Measurements from ENCODE around the gene SLC16A12. TPM values are rescaled to one million over a fixed set of nuclear protein-coding genes. Genes with fewer than 3 reads are reported as not detected.

Gene SLC16A12
- total and polyA plus RNA-seq, 2 of the 13 experiments (the other 11 are each of a cell fraction or from before 2014, with no cell fraction given) = 0.02 TPM; not detected in 1

DNA sequence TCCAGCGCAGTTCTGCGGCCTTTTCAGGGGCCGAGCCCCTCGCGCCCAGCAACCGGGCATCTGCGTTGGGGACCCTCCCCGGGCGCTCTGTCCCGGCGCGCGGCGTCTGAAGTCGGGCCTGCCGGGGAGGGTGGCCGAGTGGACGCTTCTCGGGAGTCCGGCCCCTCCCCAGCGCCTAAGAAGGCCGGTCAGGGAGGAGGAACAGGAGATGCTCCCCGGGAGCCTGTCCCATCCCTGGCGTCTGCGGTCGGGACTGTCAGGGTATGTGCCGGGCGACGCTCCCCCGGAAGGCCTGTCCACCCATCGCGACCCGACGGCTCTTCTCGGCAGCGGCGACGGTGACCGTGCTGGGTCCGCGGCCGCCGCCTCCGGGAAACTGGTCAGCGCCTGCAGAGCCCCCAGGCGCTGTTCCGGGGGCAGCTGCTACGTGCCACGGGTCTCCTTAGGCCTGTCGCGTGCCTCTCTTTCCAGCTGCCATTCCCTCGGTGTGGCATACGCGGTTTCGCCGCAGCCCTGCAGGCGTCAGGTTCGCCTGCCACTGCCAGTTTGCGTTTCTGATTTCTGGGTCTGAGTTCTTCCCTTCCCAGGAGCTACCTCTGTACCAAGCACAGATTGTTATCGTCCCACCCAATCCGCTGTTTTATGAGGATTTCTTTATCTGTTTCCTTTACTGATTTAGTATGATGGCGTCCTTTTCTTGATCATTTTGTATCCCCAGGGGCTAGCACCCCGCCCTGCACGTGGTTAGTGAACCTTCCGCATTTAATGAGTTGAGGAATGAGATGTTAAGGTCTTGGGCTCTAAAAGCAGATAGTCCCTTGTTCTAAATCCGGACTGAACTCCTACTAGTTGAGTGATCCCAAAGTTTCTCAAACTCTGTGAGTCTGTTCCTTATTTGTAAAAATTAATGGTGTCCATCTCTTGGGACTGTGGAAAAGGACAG is 120.2 kb downstream of the SLC16A12 start (continued):
- TF ChIP-seq, protein P1, sequence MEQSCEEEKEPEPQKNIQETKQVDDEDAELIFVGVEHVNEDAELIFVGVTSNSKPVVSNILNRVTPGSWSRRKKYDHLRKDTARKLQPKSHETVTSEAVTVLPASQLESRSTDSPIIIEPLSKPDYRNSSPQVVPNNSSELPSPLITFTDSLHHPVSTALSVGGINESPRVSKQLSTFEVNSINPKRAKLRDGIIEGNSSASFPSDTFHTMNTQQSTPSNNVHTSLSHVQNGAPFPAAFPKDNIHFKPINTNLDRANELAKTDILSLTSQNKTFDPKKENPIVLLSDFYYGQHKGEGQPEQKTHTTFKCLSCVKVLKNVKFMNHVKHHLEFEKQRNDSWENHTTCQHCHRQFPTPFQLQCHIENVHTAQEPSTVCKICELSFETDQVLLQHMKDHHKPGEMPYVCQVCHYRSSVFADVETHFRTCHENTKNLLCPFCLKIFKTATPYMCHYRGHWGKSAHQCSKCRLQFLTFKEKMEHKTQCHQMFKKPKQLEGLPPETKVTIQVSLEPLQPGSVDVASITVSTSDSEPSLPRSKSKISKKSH (CRISPR knock-in tag; IDR thresholded peaks at IDR 0.05; ENCODE audit: borderline replicate concordance) = peak; percentile 61; the same call in 1 of the 2 replicates
- TF ChIP-seq FOXA1 (IDR thresholded peaks at IDR 0.05) (no peak), FOXA1 (CRISPR knock-in tag; IDR thresholded peaks at IDR 0.05) (no peak), ZNF260 (CRISPR knock-in tag; IDR thresholded peaks at IDR 0.05; ENCODE audit: borderline replicate concordance, low read depth) (no peak), ZNF432 (CRISPR knock-in tag; IDR thresholded peaks at IDR 0.05; ENCODE audit: borderline replicate concordance) (no peak), THAP11 (CRISPR knock-in tag; IDR thresholded peaks at IDR 0.05) (no peak), NFIB (CRISPR knock-in tag; IDR thresholded peaks at IDR 0.05; ENCODE audit: borderline replicate concordance) (no peak), MLLT10 (CRISPR knock-in tag; IDR thresholded peaks at IDR 0.05) (no peak), ZNF543 (CRISPR knock-in tag; IDR thresholded peaks at IDR 0.05) (no peak; the same call in 1 of the 2 replicates), HNF4A (CRISPR knock-in tag; IDR thresholded peaks at IDR 0.05) (no peak), ZSCAN22 (CRISPR knock-in tag; IDR thresholded peaks at IDR 0.05) (no peak), ZNF776 (CRISPR knock-in tag; IDR thresholded peaks at IDR 0.05) (0 out of 2 replicates have a peak, but pooled peaks have one; percentile 59), ZFP36L1 (CRISPR knock-in tag; IDR thresholded peaks at IDR 0.05) (no peak), GFI1 (CRISPR knock-in tag; IDR thresholded peaks at IDR 0.05; ENCODE audit: borderline replicate concordance) (no peak)
- TF ChIP-seq, protein P2, sequence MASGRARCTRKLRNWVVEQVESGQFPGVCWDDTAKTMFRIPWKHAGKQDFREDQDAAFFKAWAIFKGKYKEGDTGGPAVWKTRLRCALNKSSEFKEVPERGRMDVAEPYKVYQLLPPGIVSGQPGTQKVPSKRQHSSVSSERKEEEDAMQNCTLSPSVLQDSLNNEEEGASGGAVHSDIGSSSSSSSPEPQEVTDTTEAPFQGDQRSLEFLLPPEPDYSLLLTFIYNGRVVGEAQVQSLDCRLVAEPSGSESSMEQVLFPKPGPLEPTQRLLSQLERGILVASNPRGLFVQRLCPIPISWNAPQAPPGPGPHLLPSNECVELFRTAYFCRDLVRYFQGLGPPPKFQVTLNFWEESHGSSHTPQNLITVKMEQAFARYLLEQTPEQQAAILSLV (CRISPR knock-in tag; IDR thresholded peaks at IDR 0.05; ENCODE audit: borderline replicate concordance) = peak; percentile 31; the same call in 1 of the 2 replicates
- TF ChIP-seq, protein P3, sequence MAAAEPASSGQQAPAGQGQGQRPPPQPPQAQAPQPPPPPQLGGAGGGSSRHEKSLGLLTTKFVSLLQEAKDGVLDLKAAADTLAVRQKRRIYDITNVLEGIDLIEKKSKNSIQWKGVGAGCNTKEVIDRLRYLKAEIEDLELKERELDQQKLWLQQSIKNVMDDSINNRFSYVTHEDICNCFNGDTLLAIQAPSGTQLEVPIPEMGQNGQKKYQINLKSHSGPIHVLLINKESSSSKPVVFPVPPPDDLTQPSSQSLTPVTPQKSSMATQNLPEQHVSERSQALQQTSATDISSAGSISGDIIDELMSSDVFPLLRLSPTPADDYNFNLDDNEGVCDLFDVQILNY (CRISPR knock-in tag; conservative IDR thresholded peaks at IDR 0.05) = no peak
- TF ChIP-seq, protein P4, sequence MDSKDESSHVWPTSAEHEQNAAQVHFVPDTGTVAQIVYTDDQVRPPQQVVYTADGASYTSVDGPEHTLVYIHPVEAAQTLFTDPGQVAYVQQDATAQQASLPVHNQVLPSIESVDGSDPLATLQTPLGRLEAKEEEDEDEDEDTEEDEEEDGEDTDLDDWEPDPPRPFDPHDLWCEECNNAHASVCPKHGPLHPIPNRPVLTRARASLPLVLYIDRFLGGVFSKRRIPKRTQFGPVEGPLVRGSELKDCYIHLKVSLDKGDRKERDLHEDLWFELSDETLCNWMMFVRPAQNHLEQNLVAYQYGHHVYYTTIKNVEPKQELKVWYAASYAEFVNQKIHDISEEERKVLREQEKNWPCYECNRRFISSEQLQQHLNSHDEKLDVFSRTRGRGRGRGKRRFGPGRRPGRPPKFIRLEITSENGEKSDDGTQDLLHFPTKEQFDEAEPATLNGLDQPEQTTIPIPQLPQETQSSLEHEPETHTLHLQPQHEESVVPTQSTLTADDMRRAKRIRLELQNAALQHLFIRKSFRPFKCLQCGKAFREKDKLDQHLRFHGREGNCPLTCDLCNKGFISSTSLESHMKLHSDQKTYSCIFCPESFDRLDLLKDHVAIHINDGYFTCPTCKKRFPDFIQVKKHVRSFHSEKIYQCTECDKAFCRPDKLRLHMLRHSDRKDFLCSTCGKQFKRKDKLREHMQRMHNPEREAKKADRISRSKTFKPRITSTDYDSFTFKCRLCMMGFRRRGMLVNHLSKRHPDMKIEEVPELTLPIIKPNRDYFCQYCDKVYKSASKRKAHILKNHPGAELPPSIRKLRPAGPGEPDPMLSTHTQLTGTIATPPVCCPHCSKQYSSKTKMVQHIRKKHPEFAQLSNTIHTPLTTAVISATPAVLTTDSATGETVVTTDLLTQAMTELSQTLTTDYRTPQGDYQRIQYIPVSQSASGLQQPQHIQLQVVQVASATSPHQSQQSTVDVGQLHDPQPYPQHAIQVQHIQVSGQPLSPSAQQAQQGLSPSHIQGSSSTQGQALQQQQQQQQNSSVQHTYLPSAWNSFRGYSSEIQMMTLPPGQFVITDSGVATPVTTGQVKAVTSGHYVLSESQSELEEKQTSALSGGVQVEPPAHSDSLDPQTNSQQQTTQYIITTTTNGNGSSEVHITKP (CRISPR knock-in tag; IDR thresholded peaks at IDR 0.05; ENCODE audit: low read depth) = no peak
